NCI-H187 (cell line): ENCODE data around the gene WRAP73.

ENCODE experiments used
- DNase-seq, 2 experiments: peaks; one replicate each; lab custom pipeline; 2025; lab: John Stamatoyannopoulos, UW

Gene WRAP73

GRCh38 chr1:3610527-3611169, 39.3 kb downstream of the WRAP73 start:
- DNase-seq, result no peak

GRCh38 chr1:3609769-3610526, 40.0 kb downstream of the WRAP73 start:
- no peak for DNase-seq

GRCh38 chr1:3609016-3609768, 40.7 kb downstream of the WRAP73 start:
- no peak for DNase-seq

DNA sequence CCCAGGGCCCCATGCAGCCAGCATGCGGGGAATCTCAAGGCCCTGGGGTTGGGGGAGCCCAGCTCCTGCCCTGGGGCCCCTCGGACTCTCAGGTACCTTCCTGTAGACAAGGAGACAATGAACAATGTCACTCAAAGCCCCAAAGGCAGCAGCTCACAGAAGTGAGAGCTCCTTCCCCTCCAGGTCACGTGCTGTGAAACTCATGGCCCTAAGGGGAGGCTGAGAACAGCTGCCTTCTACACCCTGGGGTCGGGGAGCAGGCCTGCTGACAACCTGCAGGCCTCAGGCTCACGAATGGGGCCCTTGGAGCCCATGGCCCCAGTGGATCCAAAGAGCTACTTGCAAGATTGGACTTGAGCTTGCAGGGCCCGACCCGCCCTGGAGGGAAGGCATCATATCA, 41.7 kb downstream of the WRAP73 start:
- no peak for DNase-seq

DNA sequence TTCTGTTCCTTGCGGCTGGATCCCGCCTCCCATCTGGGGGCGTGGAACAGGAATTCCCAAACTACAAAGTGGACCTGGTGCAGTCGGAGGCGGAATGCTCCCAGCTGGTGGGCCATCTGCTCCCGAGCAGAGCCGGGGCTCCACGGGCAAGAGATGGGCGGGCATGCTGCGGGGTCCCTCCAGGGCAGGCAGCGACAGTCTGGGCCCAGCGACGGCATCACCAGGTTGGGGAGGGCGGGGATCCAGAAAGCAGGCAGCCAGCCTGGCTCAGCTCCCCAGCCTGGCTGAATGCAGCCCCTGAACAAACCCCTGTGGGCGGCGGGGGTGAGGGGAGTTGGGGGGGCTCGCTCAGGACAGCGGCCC, 42.2 kb downstream of the WRAP73 start:
- DNase-seq, result no peak

GRCh38 chr1:3606779-3607702, 42.9 kb downstream of the WRAP73 start:
- DNase-seq, result no peak

- DNase-seq, result no peak
Measured at GRCh38 chr1:3604997-3605823, 44.7 kb downstream of the WRAP73 start.

DNA sequence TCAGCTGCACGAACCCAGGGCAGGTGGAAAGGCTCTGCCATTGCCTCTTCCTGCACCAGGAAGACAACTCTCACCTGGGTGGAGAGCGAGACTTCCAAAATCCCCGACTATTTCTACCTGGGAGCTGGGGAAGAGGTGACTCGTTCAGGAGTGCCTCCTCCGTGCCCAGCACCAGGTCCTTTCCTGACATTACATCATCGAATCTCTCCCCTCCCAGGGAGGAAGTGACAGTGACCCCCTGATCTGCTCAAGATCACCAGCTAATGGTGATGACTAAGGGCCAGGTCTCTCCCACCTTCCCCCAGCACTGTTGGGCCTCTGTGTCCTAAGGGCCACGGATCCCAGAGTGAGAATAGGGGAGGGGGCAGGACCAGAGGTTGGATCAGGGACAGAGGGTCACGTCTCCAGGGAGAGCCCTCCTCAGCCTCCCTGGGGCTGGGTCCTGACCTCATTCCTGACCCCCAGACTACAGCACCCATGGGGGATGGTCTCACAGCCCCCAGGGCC, 45.4 kb downstream of the WRAP73 start:
- DNase-seq, result no peak

- no peak for DNase-seq
Measured at GRCh38 chr1:3603571-3604467, 46.1 kb downstream of the WRAP73 start.

GRCh38 chr1:3603156-3603555, 46.7 kb downstream of the WRAP73 start:
- DNase-seq, result no peak

GRCh38 chr1:3602375-3602774, 47.5 kb downstream of the WRAP73 start:
- no peak for DNase-seq

- DNase-seq, result no peak
Measured at GRCh38 chr1:3601743-3602142, 48.2 kb downstream of the WRAP73 start.

GRCh38 chr1:3600354-3600753, 49.5 kb downstream of the WRAP73 start:
- no peak for DNase-seq

- no peak for DNase-seq
Measured at GRCh38 chr1:3599816-3600215, 50.1 kb downstream of the WRAP73 start.

DNA sequence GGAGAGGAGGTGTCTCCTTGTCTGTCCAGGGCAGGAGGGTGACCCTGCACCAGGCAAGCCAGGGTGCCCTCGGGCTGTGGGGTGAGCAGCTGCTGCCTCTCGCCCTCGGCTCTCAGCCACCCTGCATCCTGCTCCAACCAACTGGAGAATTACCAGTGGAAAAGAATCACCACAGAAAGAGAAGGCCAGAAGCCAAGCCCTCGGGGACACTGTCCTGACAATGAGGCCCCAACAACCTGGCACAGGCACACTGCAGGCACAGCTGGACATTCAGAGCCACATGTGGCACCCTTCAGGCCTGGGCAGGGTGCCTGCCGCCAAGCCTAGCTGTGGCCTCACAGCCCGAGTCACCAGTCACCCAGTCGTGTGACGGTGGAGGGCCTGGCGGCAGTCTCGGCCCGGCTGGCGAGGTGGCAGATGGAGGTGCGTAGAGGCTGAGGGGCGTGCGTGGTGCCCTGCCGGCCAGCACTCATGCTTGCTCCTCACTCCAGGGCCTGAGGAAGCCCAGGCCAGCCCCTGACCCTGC, 50.6 kb downstream of the WRAP73 start:
- DNase-seq, result no peak

DNA sequence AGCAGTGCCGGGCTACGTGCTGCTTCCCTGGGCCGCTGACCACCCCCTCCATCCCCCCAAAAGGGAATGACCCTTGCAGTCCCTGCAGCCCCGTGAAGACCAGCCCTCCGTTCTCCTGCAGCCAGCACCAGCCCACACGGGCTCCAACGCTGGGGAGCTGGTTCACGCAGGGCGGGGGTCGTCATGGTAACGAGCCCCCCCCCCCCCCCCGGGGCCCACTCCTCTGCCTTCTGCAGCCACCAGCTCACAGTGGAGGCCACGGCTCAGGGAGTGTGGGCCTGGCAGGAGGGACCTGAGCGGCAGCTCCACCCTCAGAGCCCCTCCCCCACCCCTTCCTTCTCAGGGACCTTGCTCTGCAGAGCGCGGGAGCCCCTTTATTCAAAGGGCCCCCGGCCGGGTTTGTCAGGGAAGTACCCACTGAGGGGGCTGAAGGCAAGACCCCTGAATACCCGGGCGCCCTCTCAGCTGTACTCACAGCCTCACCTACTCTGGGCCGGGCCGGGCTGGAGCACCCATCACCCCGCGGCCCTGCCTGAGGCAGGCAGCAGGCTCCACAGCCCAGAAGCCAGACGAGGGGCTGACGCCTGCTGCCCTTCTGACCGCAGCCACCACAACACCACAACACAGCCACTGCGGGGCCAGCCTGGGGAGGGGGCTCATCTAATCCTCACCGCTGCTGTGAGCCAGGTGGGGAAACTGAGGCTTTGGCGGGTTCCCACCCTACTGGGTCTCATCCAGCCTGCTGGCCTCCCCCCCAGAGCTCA, 51.2 kb downstream of the WRAP73 start:
- DNase-seq, result no peak

GRCh38 chr1:3598051-3598491, 51.8 kb downstream of the WRAP73 start:
- DNase-seq, result no peak

DNA sequence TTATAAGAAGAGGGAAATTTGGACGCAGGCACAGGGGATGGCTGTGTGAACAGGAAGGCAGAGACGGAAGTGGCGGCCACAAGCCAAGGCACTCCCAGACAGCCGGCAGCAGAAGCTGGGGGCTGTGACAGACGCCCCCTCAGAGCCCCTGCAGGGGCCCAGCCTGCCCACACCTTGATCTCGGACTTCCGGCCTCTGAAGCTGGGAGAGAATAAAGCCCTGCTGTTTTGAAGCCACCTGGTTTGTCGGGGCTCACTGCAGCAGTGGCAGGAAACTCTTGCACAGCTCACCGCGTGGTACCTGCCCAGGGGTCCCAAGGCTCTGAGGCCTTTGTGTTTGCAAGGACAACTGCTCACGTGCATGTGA, 52.3 kb downstream of the WRAP73 start:
- DNase-seq, result no peak
